ENCODE results near the gene POLR2F.
"Not testable (repeated sequence)": the region's sequence is repeated elsewhere in the genome, so short reads cannot be mapped to it uniquely, and the experiment has no call there.

Gene POLR2F

GRCh38 chr22:37955825-37956397 is 2.4 kb downstream of the POLR2F start:
- not testable (repeated sequence) for DNase-seq

- DNase-seq = no peak
Observed at GRCh38 chr22:37957232-37957631, 3.7 kb downstream of the POLR2F start.

GRCh38 chr22:37959231-37959825 is 5.8 kb downstream of the POLR2F start:
- no peak for DNase-seq

GRCh38 chr22:37961062-37961461 is 7.6 kb downstream of the POLR2F start:
- DNase-seq = no peak

- DNase-seq = no peak
Observed at GRCh38 chr22:37965940-37966664, 12.6 kb downstream of the POLR2F start.

GRCh38 chr22:37967147-37967546 is 13.6 kb downstream of the POLR2F start:
- DNase-seq = peak in 2 of 3 donors; percentile 39

GRCh38 chr22:37967637-37968451 is 14.3 kb downstream of the POLR2F start:
- no peak for DNase-seq

GRCh38 chr22:37968452-37969251 is 15.2 kb downstream of the POLR2F start:
- DNase-seq = no peak

- DNase-seq = no peak
Observed at GRCh38 chr22:37970864-37971263, 17.4 kb downstream of the POLR2F start.

- no peak for DNase-seq
Observed at GRCh38 chr22:37971475-37972434, 18.3 kb downstream of the POLR2F start.

- no peak for DNase-seq
Observed at GRCh38 chr22:37972527-37972926, 19.0 kb downstream of the POLR2F start.

GRCh38 chr22:37973271-37974170 is 20.0 kb downstream of the POLR2F start:
- no peak for DNase-seq

GRCh38 chr22:37975153-37975552 is 21.7 kb downstream of the POLR2F start:
- no peak for DNase-seq

GRCh38 chr22:37976022-37976421 is 22.5 kb downstream of the POLR2F start:
- not testable (repeated sequence) for DNase-seq

GRCh38 chr22:37976547-37976946 is 23.0 kb downstream of the POLR2F start:
- DNase-seq = no peak

GRCh38 chr22:37979782-37980181 is 26.3 kb downstream of the POLR2F start:
- no peak for DNase-seq

- no peak for DNase-seq
Observed at GRCh38 chr22:37981282-37982011, 27.9 kb downstream of the POLR2F start.

GRCh38 chr22:37982151-37982785 is 28.8 kb downstream of the POLR2F start:
- no peak for DNase-seq
